Jurkat, Clone E6-1 (cell line): ENCODE results near the gene ZNF70.

Experiments used
- DNase-seq: peaks from one replicate; pipeline ENCODE4 v3.0.0-alpha.2; 2011; ENCODE audit warnings: low read depth, low spot score
- H3K4me3 ChIP-seq: 2 replicates; pipeline ENCODE4 v1.5.1; 2011; ENCODE audit warnings: mild to moderate bottlenecking, low read length, control low read depth, moderate library complexity

Gene ZNF70

DNA sequence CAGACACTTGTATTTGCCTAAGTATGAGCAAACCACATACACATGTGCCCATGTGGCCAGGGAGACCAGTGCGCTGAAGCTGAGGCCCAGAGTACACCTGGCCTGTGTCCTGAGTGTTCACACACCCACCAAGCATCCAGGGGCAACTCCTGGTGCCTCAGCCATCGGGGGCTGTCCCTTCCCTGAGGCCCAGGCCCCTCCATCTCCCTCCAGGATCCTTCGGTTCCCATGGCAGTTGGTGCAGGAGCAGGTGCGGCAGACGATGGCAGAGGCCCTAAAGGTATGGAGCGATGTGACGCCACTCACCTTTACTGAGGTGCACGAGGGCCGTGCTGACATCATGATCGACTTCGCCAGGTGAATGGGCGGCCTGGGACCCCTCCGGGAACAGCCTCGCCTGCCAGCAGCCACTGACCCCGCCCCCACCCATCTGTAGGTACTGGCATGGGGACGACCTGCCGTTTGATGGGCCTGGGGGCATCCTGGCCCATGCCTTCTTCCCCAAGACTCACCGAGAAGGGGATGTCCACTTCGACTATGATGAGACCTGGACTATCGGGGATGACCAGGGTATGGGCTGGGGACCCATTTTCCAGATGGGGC is 29.3 kb upstream of the ZNF70 start:
- H3K4me3 ChIP-seq, result no peak overlapping the region
- DNase-seq, result no peak

DNA sequence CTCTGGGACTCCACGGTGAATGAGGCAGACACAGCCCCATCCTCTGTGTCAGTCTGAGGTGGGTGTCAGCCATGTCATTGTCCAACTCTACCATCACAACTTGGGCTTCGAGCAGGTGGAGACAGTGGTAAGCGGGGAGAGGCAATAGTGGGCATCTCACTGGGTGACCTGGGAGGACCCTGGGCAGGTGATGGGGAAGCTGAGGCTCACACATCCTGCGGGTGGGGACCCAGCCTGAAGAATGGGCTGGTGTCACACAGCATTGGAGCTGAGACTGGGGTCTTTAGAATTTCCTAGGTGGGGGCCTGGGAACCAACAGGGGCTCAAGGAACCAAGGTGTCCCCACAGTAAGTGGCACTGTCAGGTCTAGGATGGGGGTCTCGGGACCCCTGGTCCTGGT is 28.8 kb upstream of the ZNF70 start:
- no peak for DNase-seq
- no peak overlapping the region for H3K4me3 ChIP-seq

- no peak overlapping the region for H3K4me3 ChIP-seq
- DNase-seq, result no peak
These were observed 28.2 kb upstream of the ZNF70 start for GRCh38 chr22:23779083-23779482.

DNA sequence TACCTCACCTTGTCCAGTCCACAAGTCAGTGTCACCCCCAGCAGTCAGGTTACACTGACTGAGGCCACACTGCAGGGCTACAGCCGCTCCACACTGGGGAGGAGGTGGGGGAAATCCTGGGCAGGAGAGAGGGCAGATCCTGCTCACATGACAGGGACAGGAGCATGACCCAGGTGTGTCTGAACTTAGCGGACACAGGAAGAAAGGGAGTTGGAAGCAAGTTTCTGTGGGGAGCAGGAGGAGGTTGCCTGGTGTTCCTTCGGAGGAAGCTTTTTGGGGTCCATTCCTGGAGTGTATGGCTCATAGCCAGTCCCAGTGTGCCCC is 27.6 kb upstream of the ZNF70 start:
- no peak for DNase-seq

DNA sequence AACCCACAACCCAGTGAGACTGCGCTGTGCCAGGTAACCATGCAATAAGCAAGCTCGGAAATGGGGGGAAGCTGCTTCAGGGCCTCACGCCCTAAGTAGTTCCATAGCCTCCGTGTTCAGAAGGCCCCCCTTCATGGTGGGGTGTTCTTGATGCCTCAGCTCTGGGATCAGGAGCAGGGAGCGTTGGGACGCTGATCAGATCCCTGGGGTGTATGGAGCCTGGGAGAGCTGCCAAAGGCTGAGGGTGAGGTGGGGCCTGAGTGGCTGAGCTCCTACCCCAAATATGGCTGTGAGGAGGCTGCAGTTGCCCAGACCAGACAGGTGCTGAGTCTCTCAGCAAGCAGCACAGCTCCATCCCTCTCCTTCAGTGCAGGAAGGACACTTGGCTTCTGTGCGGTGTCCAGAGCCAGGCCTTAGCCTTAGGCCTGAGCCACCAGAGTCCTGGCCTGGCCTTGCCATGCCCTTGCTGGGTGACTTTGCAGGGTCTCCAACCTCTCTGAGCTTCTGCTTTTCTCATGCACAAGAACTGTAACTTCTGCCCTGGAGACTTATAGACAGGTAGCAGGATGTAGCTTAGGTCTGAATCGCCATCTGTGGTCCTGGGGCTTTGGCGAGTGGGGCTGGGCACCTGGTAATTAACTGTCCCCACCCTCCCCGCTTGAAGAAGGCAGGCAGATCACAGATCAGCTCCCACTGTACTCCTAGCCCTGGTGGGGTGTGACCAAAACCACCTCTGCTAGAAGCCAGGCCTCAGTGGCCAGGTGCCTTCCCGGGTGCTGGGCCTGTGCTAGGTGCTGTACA is 27.1 kb upstream of the ZNF70 start:
- DNase-seq, result no peak
- no peak overlapping the region for H3K4me3 ChIP-seq

More for the DNA sequence above, 27.6 kb upstream of the ZNF70 start:
- H3K4me3 ChIP-seq, result no peak overlapping the region

DNA sequence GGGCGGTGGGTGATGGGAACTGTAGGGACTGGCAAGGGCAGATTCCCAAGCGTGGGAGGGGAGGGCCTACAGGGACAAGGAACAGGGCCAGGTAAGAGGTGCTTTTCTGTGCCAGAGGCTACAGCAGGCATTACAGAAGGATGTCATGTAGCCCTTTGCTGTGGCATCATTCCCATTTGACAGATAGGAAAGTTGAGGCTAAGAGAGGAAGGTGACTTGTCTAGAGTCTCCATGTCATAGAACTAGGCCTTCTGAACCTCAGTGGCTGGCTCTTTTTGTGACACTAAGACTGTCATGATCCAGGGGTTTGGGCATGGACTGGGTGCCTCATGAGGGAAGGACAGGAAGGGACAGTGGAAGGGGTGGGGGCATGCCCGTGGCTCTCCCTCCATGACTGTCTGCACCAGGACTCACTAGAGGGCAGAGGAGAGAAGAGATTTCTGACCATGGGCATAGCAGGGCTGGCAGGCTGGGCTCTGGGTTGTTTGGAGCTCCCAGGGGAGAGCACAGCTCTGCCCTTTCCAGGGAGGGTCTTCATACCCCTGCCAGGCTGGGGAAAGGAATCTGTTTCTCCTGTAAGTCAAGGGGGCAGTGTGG is 25.0 kb upstream of the ZNF70 start:
- DNase-seq, result no peak

DNA sequence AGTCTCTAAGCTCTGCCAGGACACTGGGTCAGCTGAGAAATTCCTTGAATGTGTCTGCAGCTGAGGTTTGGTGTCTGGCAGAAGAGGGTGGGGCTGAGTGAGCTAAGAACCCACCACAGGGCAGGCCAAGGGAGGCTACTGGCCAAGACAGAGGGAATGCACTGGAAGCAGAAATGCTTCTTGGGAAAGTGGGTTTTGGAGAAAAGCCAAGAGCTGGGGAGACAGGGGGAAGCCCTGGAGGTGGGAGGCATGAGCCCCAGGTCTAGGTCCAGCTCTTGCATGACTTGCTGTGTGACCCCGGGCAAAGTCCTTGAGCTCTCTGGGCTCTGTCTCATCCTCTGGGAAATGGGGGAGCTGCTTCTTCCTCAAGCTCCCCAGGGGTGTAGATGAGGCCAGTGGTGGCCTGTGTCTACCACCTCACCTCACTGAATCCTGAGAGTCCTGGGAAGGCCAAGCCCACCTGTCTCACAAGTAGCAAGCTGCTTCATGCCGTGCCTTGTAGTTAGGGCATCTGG is 24.1 kb upstream of the ZNF70 start:
- H3K4me3 ChIP-seq, result no peak overlapping the region
- DNase-seq, result no peak

More for the DNA sequence above, 25.0 kb upstream of the ZNF70 start:
- H3K4me3 ChIP-seq, result no peak overlapping the region

- no peak for DNase-seq
- H3K4me3 ChIP-seq, result no peak overlapping the region
These were observed 23.4 kb upstream of the ZNF70 start for GRCh38 chr22:23774114-23774921.

DNA sequence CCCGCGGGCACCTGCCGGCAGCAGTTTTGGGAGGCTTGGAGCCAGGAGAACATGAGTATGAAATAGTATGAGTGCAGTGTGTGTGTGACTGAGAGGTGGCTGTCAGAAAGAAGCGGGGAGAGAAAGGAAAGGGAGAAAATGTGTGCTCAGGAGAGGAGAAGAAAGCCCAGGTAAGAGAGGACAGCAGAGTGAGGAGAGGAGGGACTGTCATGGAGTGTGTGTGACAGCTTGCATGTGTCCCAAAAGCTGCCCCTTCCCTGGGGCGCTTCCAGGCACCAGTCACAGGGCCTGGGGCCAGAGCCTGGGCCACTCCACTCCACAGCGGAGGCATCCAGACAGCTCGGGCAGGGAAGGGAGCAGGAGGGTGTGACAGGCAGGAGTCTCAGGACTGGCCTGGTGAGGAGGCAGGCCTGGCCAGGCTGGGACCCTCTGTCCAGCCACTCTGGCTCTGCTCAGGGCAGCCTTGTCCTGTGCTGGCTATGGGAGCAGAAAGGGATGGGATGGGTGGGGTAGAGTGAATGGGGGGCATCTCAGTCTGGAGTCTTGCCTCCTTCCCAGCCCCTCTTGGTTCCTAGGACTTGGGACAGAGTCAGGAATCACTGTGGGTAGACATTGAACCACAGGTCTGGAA is 22.7 kb upstream of the ZNF70 start:
- DNase-seq, result no peak
- no peak overlapping the region for H3K4me3 ChIP-seq

DNA sequence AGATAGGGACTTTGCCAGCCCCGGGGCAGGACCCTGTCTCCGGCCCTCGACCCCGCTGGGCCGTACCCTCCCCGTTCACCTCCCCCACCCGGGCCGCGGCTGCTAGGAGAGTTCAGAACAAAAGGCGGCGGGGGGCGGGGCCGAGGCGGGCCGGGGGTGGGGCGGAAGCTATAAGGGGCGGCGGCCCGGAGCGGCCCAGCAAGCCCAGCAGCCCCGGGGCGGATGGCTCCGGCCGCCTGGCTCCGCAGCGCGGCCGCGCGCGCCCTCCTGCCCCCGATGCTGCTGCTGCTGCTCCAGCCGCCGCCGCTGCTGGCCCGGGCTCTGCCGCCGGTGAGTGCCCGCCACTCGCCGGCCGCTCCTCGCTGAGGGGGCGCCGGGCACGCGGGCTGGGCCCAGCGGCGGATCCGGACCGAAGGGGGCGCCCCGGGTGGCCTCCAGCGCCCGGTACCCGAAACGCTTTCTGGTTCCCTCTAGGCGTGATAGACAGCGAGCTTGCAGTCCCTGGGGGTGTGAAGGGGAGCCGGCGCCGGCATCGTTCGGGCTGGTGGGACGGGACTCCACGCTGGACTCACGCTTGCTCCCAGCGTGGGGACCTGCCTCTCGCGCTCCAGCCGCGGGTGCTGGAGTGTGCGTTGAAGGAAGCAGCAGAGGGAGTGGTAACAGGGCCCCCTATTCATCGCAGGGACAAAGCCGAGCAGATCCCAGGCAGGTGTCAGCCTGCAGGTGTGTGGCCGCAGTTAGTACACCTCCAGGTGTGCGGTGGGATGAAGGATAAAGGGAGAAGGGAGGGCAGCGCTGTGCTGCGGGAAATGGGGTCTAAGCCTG is 21.9 kb upstream of the ZNF70 start, which contains the start of gene MMP11:
TSS of gene MMP11 (plus strand) at position 201 of the 825 bp plus-strand sequence. CDS start at position 223, 22 bp downstream.
- no peak within 1 kb of the TSS for H3K4me3 ChIP-seq
- DNase-seq, result no peak

- H3K4me3 ChIP-seq, result no peak overlapping the region
- no peak for DNase-seq
These were observed 21.4 kb upstream of the ZNF70 start for GRCh38 chr22:23772315-23772648.

GRCh38 chr22:23769321-23769965 is 18.5 kb upstream of the ZNF70 start:
- DNase-seq, result no peak
- no peak overlapping the region for H3K4me3 ChIP-seq

- peak; percentile 70 for DNase-seq
- H3K4me3 ChIP-seq, result peak within 1 kb of the TSS; percentile 81
These were observed 17.0 kb upstream of the ZNF70 start, which contains the start of gene CHCHD10 for GRCh38 chr22:23767673-23768548. TSS of gene CHCHD10 (minus strand) at chr22:23767972. CDS start at chr22:23767874, 98 bp downstream.

GRCh38 chr22:23767303-23767672 is 16.4 kb upstream of the ZNF70 start:
- DNase-seq, result no peak
- H3K4me3 ChIP-seq, result peak overlapping the region; percentile 81

- DNase-seq, result no peak
- no peak overlapping the region for H3K4me3 ChIP-seq
These were observed 14.3 kb upstream of the ZNF70 start for GRCh38 chr22:23764899-23765881.

DNA sequence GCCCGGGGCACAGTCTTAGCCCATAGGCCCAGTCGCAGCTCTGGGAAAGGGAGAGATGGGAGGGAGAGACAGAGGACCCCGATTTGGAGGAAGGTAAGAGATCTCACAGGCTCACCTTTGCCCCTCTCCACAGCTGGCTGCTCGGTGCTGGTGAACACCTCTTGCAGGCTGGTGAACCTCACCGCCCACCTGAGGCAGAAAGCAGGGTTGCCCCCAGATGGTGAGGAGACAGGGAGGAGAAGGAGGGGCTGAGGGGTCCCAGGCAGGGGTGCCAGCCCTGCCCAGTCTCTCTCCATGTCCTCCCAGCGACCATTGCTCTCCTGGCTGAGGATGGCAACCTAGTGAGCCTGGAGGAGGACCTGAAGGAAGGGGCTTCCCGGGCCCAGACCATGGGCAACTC is 13.0 kb upstream of the ZNF70 start:
- DNase-seq, result no peak
- no peak overlapping the region for H3K4me3 ChIP-seq
